HCT116 (cell line): ENCODE data around the gene GIMD1. TPM values are rescaled to one million over a fixed set of nuclear protein-coding genes. Genes with fewer than 3 reads are reported as not detected.

Experiments used
- ATAC-seq: fragments of 200-7000 bp; cut with Tn5 transposase; 2 replicates; pipeline ENCODE4 v1.9.1; 2020; ENCODE audit warnings: mild to moderate bottlenecking, moderate library complexity
- BruUV-seq: library from RNA; stranded (reverse); fragments of 400-500 nt; replicated peaks from 2 replicates; lab custom pipeline; 2021; lab: Mats Ljungman, UMichigan
- CTCF ChIA-PET: fragments of 300-600 bp; sonication (Branson Sonifier 250); formaldehyde crosslinking; loops from one replicate; lab custom pipeline; 2021; ENCODE audit warnings: antibody characterized with exemption; lab: Charles Lee
- POLR2A ChIA-PET: fragments of 300-600, 350-600 bp; sonication (Branson Sonifier 250); formaldehyde crosslinking; loops from one replicate; lab custom pipeline; 2021; ENCODE audit warnings: antibody characterized with exemption; lab: Charles Lee
- RAD21 ChIA-PET, 2 experiments: fragments of 300-600 bp; sonication (Branson Sonifier 250); formaldehyde crosslinking; loops; one replicate each; lab custom pipeline; 2023; ENCODE audit warnings: low total read pairs in 2 of 2; ENCODE audit not compliant: uncharacterized antibody in 2 of 2, unreplicated experiment in 2 of 2, low non-redundant PET in 1 of 2; lab: Charles Lee
- DNase-seq: peaks from one replicate; pipeline ENCODE4 v3.0.0-alpha.2; 2010; ENCODE audit warnings: low read depth, low spot score
- H2AFZ ChIP-seq: fragments of 200-600 bp; shearing (Covaris generic), sonication (generic); 2 replicates; pipeline ENCODE4 v1.6.1; 2017; ENCODE audit warnings: low read depth, mixed run types, mixed read lengths, antibody characterized with exemption, low read length; ENCODE audit not compliant: poor library complexity, severe bottlenecking
- H3K27ac ChIP-seq: 2 replicates; pipeline ENCODE4 v1.5.1; 2012; ENCODE audit warnings: low read depth, low read length
- H3K27me3 ChIP-seq: fragments of 200-600 bp; sonication (generic); 2 replicates; pipeline ENCODE4 v1.6.1; 2016; ENCODE audit warnings: mixed run types, low read length, mixed read lengths; ENCODE audit not compliant: insufficient read depth
- H3K36me3 ChIP-seq, 2 experiments: fragments of 200-500 bp in 1 of 2; fragments of 200-600 bp in 1 of 2; sonication (Bioruptor generic) in 1 of 2; sonication (generic) in 1 of 2; 2 replicates each; pipeline versions ENCODE4 v1.5.1 to v1.6.1; 2014 to 2016; ENCODE audit warnings: low read length in 2 of 2, inconsistent platforms in 1 of 2, mixed read lengths in 1 of 2, mixed run types in 1 of 2; ENCODE audit not compliant: insufficient read depth in 2 of 2, control insufficient read depth in 1 of 2
- H3K4me1 ChIP-seq, 2 experiments: fragments of 200-600 bp in 1 of 2; sonication (generic) in 1 of 2; 2 replicates each; pipeline versions ENCODE4 v1.5.1 to v1.6.1; 2012 to 2017; ENCODE audit warnings: low read length in 2 of 2, inconsistent platforms in 1 of 2, mild to moderate bottlenecking in 1 of 2, mixed read lengths in 1 of 2, mixed run types in 1 of 2, moderate library complexity in 1 of 2; ENCODE audit not compliant: insufficient read depth in 2 of 2, control insufficient read depth in 1 of 2
- H3K4me2 ChIP-seq: fragments of 200-600 bp; sonication (generic); 2 replicates; pipeline ENCODE4 v1.6.1; 2017; ENCODE audit warnings: mixed run types, low read length, mixed read lengths
- H3K4me3 ChIP-seq, 2 experiments: fragments of 200-600 bp in 1 of 2; sonication (generic) in 1 of 2; replicated peaks in 1 of 2; 2 replicates each; pipeline ENCODE4 v1.5.1; 2011 to 2016; ENCODE audit warnings: low read length in 2 of 2, control low read depth in 1 of 2, low read depth in 1 of 2, mild to moderate bottlenecking in 1 of 2, mixed read lengths in 1 of 2, mixed run types in 1 of 2
- H3K79me2 ChIP-seq: fragments of 200-600 bp; sonication (generic); 2 replicates; pipeline ENCODE4 v1.6.1; 2017; ENCODE audit warnings: mild to moderate bottlenecking, mixed run types, low read length, moderate library complexity, mixed read lengths; ENCODE audit not compliant: insufficient read depth
- H3K9ac ChIP-seq: fragments of 200-600 bp; sonication (generic); 2 replicates; pipeline ENCODE4 v1.6.1; 2016; ENCODE audit warnings: low read length, mixed read lengths
- H3K9me2 ChIP-seq: fragments of 200-600 bp; sonication (generic), shearing (Covaris generic); 2 replicates; pipeline ENCODE4 v1.6.1; 2017; ENCODE audit warnings: mixed run types, mild to moderate bottlenecking, moderate library complexity; ENCODE audit not compliant: insufficient read depth
- H3K9me3 ChIP-seq, 2 experiments: fragments of 200-500 bp in 1 of 2; fragments of 200-600 bp in 1 of 2; sonication (Bioruptor generic) in 1 of 2; sonication (generic) in 1 of 2; 2 replicates each; pipeline ENCODE4 v1.6.1; 2014 to 2017; ENCODE audit warnings: low read length in 2 of 2, mixed read lengths in 2 of 2, inconsistent platforms in 1 of 2, low read depth in 1 of 2, mild to moderate bottlenecking in 1 of 2, mixed run types in 1 of 2, moderate library complexity in 1 of 2; ENCODE audit not compliant: control insufficient read depth in 1 of 2, insufficient read depth in 1 of 2
- H4K20me1 ChIP-seq: fragments of 200-600 bp; sonication (generic), shearing (Covaris generic); 2 replicates; pipeline ENCODE4 v1.6.1; 2017; ENCODE audit warnings: mixed run types, mild to moderate bottlenecking, moderate library complexity; ENCODE audit not compliant: insufficient read depth
- CEBPB ChIP-seq: IDR thresholded peaks from 2 replicates; pipeline ENCODE4 v1.6.1; 2012; ENCODE audit warnings: low read depth
- EGR1 ChIP-seq: IDR thresholded peaks from 2 replicates; pipeline ENCODE4 v1.6.1; 2012; ENCODE audit warnings: low read depth
- ELF1 ChIP-seq: IDR thresholded peaks from 2 replicates; pipeline ENCODE4 v1.6.1; 2012; ENCODE audit warnings: low read depth, borderline replicate concordance
- FOSL1 ChIP-seq: IDR thresholded peaks from 2 replicates; pipeline ENCODE4 v1.6.1; 2012; ENCODE audit warnings: low read depth
- JUND ChIP-seq: IDR thresholded peaks from 2 replicates; pipeline ENCODE4 v1.6.1; 2012
- MAX ChIP-seq: IDR thresholded peaks from 2 replicates; pipeline ENCODE4 v1.6.1; 2012
- POLR2AphosphoS5 ChIP-seq: IDR thresholded peaks from 2 replicates; pipeline ENCODE4 v1.6.1; 2011; ENCODE audit warnings: mild to moderate bottlenecking, low read depth, low read length, moderate library complexity
- RAD21 ChIP-seq: IDR thresholded peaks from 2 replicates; pipeline ENCODE4 v1.6.1; 2012; ENCODE audit warnings: low read depth, mild to moderate bottlenecking
- REST ChIP-seq: IDR thresholded peaks from 2 replicates; pipeline ENCODE4 v1.6.1; 2012; ENCODE audit warnings: low read depth
- YY1 ChIP-seq: IDR thresholded peaks from 2 replicates; pipeline ENCODE4 v1.6.1; 2011; ENCODE audit warnings: low read length, low read depth, moderate library complexity, mild to moderate bottlenecking; ENCODE audit not compliant: insufficient replicate concordance; ENCODE audit errors: extremely low read depth
- ZBTB33 ChIP-seq: IDR thresholded peaks from 2 replicates; pipeline ENCODE4 v1.6.1; 2011; ENCODE audit warnings: mild to moderate bottlenecking, low read length, moderate library complexity; ENCODE audit not compliant: insufficient replicate concordance; ENCODE audit errors: extremely low read depth
- ZFX ChIP-seq: fragments of 450-650 bp; IDR thresholded peaks from 2 replicates; pipeline ENCODE4 v1.6.1; 2017
- intact Hi-C: fragments of 100-400 bp; cut with micrococcal nuclease; formaldehyde crosslinking; loops from 2 replicates; pipeline ENCODE4 v1.10.0; 2022
- total RNA-seq: library from RNA; stranded (reverse); gene quantifications from one replicate; pipeline ENCODE4 v1.2.1, GENCODE V29; 2021; ENCODE audit not compliant: unreplicated experiment

GIMD1 gene
- total RNA-seq, 1 experiment from 2014 or later: not detected

- ATAC-seq (no peak), DNase-seq (no peak)
- intact Hi-C loops: no loop called here
- no peak overlapping the region for H3K4me2 ChIP-seq
- H3K9me2 ChIP-seq: no peaks in the 10 kb centered on the region
- no peak overlapping the region for H3K9ac ChIP-seq
- no TSS peak for BruUV-seq
- no peaks in the 10 kb centered on the region for H3K27me3 ChIP-seq
- POLR2A ChIA-PET: no interaction called here
- no peak overlapping the region for H3K4me3 ChIP-seq
- H4K20me1 ChIP-seq: peaks cover 7% of the 10 kb centered on the region; the same call in 1 of the 2 replicates
- H2AFZ ChIP-seq: no peak overlapping the region
- CTCF ChIA-PET: no interaction called here
- H3K36me3 ChIP-seq: peaks cover 9 to 19% of the 10 kb centered on the region in 2 experiments; a peak in 3 of 4 replicates
- no peak overlapping the region for H3K27ac ChIP-seq
- H3K79me2 ChIP-seq: peaks cover 38% of the 10 kb centered on the region
- H3K4me1 ChIP-seq: no peaks in the 10 kb centered on the region
- no peak for TF ChIP-seq YY1
- RAD21 ChIA-PET: no interaction called here
- H3K9me3 ChIP-seq: no peaks in the 10 kb centered on the region
Observed at GRCh38 chr4:106347167-106347566, 21.4 kb downstream of the GIMD1 start.

GRCh38 chr4:106344647-106344970 lies 24.0 kb downstream of the GIMD1 start:
- no peak overlapping the region for H3K4me3 ChIP-seq
- no peak overlapping the region for H3K27ac ChIP-seq
- intact Hi-C loops: no loop called here
- H3K4me1 ChIP-seq: no peaks in the 10 kb centered on the region
- BruUV-seq: no TSS peak
- peaks cover 9 to 17% of the 10 kb centered on the region in 2 experiments; a peak in 3 of 4 replicates for H3K36me3 ChIP-seq
- TF ChIP-seq POLR2AphosphoS5 (no peak), ELF1 (no peak), CEBPB (no peak), RAD21 (no peak), JUND (no peak), FOSL1 (no peak), MAX (no peak), EGR1 (no peak), ZFX (no peak), ZBTB33 (no peak), REST (no peak)
- H3K4me2 ChIP-seq: no peak overlapping the region
- no peak overlapping the region for H2AFZ ChIP-seq
- ATAC-seq (no peak), DNase-seq (no peak)
- peaks cover 7% of the 10 kb centered on the region; the same call in 1 of the 2 replicates for H4K20me1 ChIP-seq
- H3K9me3 ChIP-seq: no peaks in the 10 kb centered on the region
- H3K79me2 ChIP-seq: peaks cover 64% of the 10 kb centered on the region
- H3K27me3 ChIP-seq: no peaks in the 10 kb centered on the region
- CTCF ChIA-PET: no interaction called here
- POLR2A ChIA-PET: no interaction called here
- H3K9me2 ChIP-seq: no peaks in the 10 kb centered on the region
- RAD21 ChIA-PET: no interaction called here
- no peak overlapping the region for H3K9ac ChIP-seq
